ENCODE results near the gene LCORL.
"Not testable (repeated sequence)": the region's sequence is repeated elsewhere in the genome, so short reads cannot be mapped to it uniquely, and the experiment has no call there.

Gene LCORL

DNA sequence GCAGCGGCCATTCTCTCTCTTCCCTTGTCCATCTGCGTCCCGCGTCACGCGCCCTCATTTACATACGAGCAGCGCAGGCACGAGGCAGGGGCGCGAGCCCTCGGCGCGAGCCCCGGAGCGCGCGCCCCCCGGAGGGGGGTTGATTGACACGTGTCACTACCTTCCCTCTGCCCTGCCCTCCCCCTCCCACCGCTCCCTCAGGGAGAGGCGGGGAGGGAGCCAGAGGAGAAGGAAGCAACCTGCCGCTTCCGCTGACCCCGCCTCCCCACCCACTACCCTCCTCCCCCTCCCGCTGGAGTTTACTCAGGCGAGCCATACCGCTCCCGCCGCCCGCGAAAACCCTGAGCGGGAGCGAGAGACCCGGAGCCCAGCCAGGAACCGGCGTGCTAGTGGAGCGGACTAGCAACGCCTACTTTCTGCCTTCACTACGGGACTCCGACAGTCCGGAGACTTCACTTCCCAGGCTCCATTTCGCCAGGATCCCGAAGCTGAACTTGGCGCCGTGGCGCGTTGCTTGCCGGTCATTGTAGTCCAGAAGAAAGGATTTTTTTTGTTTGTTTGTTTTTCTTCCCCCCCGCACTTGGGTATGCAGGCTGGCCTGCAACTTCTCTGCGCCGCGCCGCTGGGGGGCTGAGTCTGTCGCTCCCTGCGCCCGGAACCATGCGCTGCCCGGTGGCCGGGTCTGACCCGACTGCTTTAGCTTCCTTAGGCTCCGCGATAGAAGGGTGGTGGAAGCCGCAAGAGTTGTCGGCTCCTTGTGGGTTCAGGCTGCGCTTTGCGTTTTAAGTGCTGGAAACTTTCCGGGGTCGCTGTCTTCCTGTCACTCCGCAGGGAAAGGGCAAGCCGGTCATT is at the start of gene LCORL:
LCORL (minus strand) TSS at position 36 of the 852 bp plus-strand sequence; CDS start at position 32, 4 bp downstream.
- DNase-seq (ENCODE audit: low spot score) = peak; percentile 94

DNA sequence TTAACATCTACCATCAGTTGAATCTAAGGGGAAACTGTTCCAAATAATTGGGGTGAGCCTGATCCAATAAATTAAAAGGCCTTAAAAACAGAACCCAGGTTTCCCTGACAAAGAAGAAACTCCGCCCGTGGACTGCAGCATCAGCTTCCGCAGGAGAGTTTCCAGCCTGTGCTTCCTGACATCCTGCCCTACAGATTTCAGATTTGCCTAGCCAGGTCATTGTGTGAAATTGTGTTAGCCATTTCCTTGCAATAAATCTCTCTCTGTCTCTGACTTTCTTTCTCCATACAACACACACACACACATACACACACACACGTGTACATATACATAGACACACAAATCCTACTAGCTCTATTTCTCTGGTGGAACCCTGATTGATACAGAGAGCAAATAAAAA is 48.3 kb upstream of the LCORL start:
- no peak for DNase-seq (ENCODE audit: low spot score)

DNA sequence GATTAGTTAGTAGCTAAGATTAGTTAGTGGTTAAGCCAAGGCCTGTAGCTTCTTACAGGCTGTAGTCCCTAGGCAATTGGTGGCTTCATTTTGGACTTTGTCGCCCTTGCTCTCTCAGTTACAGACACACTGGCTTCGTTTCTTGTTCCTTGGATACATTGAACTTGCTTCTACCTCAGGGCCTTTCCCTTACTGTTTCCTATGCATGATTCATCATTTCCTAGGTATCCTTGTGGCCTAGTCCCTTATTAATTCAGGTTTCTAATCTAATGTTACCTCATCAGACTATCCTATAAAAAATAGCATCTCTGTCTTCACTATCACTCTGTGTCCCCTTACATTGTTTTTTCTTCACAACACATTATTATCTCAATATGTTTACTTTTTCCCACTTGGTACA is 45.5 kb upstream of the LCORL start:
- DNase-seq (ENCODE audit: low spot score) = no peak

DNA sequence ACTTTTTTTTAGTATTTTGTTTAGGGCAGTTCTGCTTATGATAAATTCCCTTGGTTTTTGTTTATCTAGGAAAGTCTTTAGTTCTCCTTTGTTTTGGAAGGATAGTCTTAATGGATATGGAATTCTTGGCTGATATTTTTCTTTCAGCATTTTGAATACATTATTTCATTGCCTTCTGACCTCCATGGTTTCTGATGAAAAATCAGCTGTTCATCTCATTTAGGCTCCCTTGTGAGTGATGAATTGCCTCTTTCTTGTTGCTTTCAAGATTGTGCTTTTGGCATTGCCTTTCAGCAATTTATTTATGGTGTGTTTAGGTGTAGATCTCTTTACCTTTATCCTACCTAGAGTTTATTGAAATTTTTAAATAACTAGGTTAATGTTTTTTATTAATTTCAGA is 41.5 kb upstream of the LCORL start:
- DNase-seq (ENCODE audit: low spot score) = no peak

DNA sequence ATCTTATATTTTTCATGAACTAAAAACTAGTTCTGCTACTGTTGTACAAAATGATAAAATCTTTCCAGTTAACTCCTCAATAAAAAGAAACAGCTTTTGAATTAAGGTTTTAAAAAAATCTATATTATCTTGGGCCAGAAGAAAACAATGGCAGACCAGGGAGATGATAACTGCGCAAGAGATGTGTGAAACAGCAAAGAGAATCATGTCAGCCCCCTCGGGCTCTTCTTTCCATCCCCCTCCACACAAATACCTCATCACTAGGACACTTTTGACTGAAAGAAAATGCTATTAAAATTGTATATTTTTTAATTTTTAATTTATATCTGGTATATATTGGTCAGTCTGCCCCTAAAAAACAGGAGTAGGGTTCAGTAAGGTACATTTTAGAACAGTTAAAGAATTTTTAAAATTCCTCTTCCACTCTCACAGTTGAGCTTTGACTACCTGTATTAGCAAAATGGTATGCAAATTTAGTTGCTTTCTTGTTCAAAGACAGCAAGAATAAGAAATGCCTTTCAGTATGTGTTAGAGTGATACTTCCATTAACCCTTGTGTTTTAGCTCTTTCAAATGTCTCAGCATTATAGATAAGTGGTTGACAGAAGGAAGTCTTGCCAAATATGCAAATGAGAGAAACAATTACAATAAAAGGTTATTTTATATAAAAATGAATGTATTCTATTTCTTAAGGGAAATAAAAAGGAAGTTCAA is 36.4 kb upstream of the LCORL start:
- no peak for DNase-seq (ENCODE audit: low spot score)

DNA sequence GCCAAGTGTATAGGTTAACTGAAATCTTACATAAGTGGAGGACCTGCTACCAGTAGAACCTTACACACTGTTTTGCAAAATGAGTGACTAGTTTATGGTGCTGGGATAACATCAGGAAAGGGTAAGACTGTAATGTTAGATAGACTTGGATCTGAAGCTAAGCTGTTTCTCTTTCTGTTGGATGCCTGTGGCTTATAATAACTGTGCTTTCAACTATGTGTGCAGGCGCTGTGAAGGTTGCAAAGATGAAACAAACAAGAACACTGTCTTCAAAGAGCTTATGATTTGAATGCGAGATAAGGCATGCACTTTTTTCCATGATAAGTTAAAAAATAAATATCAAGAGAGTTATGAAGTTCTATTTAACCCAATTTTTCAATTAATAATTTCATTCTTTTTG is 34.5 kb upstream of the LCORL start:
- DNase-seq (ENCODE audit: low spot score) = no peak

DNA sequence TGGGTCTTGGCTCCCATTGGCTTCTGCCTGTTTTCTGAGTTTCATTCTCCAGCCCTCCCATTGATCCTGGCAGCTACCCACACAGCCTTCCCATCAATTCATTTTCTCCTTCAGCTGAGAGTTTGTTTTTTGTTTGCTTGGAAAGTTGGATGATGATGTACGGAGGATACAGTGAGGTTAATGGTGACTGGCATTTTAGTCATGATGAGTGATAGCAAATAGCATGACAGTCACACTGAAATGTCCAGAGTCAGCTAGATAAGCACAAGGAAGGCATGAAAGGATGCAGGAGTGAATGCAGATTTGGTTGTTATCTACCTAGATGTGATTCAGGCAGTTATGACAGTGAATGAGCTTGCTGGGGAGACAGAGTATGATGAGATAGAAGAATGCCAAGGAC is 30.6 kb upstream of the LCORL start:
- no peak for DNase-seq (ENCODE audit: low spot score)

DNA sequence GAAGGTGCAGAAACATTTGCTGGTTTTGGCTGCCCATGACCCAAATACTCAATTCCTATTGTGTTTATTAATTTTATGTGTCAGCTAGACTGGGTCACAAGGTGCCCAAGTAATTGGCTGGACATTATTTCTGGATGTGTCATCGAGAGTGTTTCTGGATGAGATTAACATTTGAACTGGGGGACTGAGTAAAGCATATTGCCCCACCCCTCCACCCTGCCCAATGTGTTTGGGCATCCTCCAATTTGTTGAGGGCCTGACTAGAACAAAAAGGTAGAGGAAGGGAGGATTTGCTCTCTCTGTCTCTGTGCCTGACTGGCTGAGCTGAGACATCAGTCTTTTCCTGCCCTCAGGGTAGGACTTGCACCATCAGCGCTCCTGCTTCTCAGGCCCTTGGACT is 29.7 kb upstream of the LCORL start:
- DNase-seq (ENCODE audit: low spot score) = no peak

DNA sequence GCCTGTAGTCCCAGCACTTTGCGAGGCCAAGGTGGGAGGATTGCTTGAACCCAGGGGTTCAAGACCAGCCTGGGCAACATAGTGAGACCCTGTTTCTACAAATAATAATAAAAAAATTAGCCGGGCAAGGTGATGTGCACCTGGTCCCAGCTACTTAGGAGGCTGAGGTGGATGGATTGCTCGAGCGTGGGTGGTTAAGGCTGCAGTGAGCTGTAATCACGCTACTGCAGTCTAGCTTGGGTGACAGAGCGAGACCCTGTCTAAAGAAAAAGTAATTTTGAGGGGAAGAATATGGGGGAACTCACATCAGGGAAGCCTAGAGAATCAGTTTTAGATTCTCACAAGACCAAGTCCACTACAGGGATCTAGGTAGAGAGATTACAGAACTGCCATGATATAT is 28.9 kb upstream of the LCORL start:
- no peak for DNase-seq (ENCODE audit: low spot score)

DNA sequence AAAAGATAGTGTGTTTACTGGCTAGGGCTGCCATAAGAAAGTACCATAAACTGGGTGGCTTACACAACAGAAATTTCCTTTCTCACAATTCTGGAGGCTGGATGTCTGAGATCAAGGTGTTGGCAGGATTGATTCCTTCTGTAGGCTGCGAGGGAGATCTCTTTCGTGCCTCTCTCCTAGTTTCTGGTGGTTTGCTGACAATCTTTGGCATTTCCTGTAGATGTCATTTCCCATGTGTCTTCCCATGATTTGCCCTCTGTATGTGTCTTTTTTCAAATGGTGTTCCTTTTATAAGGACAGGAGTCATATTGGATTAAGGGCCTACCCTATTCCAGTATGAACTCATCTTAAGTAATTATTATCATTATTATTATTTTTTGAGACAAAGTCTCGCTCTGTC is 27.9 kb upstream of the LCORL start:
- no peak for DNase-seq (ENCODE audit: low spot score)

DNA sequence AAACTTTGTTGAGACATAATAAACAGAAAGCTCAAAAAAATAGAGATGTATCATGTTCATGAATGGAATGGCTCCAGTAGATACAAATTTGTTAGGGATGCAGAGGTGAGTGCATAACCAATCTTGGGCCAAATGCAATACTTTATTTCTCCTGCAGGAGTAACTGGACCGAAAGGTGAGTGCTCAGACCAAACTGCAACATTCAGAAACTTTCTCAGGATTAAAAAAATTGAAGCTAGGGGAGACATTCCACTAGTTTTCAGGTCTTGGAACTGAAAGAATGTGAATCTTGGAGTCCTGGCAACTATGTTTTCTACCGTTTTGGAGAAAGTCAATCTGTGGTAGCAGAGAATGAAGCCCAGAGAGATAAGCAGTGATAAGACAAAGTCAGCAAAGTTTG is 21.2 kb upstream of the LCORL start:
- no peak for DNase-seq (ENCODE audit: low spot score)

DNA sequence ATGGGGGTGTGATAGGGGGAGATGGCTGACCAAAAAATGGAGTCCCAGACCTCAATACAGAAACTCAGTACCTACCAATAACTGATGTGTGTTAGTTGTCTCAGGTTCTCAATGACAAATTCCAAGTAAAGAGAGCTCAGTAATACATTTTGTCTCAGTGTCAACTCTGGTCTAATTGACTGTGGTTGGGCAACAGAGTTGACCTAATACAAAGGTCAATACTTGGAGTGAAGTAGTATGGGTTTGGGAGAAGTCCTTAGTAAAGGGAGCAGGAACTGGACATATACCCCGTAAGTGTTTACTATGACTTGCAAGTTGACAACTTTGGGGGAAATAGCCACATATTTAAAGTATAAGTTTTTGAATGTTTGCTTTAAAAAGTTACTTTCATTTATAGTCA is 20.5 kb upstream of the LCORL start:
- DNase-seq (ENCODE audit: low spot score) = no peak

DNA sequence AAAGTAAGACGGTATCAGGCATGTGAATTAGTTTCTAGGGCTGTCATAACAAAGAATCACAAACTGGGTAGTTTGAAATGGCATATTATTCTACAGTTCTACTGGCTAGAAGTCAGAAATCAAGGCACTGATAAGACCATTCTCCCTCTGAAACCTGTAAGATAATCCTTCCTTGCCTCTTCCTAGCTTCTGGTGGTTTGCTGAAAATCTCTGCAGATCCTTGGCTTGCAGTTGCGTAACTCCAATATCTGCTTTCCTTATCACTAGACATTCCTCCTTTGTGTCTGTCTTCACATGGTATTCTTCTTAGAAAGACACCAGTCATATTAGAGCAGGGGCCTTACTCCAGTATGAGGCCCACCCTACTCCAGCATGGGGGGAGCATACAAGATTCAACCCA is 19.6 kb upstream of the LCORL start:
- DNase-seq (ENCODE audit: low spot score) = no peak

DNA sequence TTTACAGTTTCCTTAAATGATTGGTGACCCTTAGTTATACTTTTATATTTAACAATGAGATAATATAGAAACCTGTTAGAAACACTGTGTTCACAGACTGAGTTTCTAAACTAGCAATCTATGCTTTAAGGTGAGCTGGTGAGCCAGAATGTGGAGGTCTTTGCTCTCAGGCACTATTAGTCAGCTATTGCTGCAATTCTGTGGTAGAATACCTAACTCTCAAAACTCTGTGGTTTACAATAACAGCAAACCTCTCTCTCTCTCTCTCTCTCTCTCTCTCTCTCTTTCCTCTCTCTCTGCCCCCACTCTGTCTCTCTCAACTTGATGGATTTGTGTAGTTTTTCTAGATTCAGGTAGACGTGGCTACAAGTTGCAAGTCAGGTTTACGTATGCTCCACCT is 17.6 kb upstream of the LCORL start:
- DNase-seq (ENCODE audit: low spot score) = no peak

DNA sequence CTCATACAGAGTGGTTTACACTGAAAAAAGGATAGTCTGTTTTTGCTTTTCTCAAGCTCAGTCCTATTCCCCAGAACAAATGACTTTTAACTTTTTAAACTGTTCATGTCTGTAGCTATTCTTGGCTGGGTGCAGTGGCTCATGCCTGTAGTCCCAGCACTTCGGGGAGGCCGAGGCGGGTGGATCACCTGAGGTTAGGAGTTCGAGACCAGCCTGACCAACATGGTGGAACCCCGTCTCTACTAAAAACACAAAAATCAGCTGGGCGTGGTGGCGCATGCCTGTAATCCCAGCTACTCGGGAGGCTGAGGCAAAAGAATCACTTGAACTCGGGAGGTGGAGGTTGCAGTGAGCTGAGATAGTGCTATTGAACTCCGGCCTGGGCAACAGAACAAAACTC is 14.8 kb upstream of the LCORL start:
- not testable (repeated sequence) for DNase-seq (ENCODE audit: low spot score)

DNA sequence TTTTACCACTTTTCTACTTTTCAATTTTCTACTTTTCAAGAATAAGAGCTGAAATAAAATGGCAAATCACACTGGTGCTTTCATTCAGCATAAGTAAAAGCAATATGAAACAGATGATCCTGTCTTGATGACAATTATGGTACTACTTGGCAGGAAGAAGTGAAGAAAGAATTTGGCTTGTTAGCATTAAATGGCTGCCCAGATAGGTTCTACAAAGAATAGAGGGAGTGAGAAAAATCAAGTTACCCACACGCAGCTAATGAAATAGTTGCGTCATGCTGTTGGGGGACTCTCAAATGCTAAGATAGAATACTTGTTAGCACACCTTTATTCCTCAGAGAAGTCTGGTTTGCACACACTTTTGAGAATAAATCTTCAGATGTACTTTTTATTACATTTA is 12.5 kb upstream of the LCORL start:
- DNase-seq (ENCODE audit: low spot score) = no peak

DNA sequence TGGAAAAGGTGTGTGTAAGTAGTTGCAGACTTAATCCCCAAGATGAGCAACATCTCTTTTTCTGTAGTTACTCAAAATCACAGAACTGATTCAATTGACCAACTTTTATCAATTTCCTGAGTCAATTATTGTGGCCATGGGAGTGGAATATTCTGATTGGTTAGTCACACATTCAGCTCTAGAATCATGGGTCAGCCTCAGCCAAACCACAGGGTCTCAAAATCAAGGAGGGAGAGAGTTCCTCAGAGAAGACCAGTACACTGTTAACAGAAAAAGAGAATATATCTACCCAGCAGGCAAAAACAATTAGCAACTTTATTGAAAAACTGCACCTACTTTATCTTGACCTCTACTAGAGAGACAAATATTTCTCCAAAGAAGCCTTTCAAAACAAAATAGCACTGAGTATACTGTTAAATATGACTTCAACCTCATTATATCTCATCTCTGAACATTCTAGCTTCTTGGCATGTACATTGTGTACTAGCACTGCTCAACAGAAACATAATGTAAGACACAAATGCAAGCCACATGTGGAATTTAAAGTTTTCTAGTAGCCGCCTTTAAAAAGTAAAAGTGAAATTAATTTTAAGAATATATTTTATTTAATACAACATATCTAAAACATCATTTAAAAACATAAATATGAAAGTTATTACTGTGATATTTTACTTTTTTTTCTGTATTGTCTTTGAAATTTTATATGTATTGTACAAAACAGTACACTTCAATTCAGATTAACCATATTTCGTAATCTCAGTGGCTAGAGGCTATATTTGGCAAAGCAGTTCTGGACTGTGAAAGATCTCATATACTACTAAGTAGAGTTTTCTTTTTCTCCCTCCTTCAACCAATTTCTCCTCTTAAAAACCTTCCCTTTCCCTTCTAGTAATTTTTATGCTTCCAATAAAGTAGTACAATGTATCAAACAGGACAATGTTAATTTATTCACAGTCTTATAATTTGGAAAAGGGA is 11.8 kb upstream of the LCORL start:
- DNase-seq (ENCODE audit: low spot score) = no peak

DNA sequence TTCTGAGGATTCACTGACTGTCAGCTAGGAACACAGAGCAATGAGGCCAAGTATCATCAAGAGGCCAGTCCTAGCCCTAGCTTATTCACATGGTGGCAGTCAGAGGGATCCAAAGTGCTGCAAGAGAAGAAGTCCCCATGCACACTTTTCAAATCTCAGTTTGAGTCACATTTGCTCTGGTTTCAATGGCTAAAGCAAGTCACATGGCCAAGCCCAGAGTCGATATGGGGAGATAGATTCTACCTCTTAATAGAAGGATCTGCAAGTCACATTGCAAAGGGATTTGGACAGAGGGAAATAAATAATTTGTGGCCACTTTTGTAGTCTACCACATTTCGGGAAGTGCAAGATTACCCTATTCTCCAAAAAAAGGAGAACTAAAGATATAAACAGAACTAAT is 3.7 kb upstream of the LCORL start:
- DNase-seq (ENCODE audit: low spot score) = no peak

DNA sequence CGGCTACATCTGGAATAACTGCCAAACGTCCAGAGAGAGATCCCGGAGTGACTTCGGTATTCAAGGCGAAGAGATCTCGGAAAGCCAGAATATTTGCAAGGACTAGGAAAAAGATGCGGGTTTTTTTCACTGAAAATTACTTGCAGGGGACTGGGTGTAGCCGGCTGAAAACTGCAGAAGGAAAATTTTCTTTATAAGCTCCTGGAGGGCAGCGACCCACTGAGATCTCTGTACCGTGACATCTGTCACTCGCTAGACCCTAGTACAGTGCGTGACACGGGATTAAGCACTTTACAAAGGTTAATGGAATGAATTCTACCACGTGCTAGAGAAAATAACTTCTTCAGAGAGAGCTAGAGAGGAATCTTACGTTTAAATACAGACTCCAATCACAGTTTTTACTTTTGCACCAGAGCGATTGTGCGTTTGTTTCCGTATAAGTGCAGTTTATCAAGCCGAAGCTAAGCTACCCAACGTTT is 1.1 kb upstream of the LCORL start:
- no peak for DNase-seq (ENCODE audit: low spot score)

DNA sequence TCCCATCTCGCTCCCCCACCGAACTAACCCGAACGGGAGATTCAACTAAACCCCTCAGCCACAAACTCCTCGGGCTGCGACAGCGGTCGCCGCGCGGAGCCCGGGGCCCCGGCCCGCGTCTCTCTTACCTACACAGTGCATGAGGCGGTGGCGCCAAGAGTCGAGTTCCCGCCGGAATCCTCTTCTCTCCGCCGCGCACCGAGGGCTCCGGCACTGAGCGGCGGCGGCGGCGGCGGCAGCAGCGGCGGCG is 160 bp downstream of the LCORL start:
- DNase-seq (ENCODE audit: low spot score) = no peak

DNA sequence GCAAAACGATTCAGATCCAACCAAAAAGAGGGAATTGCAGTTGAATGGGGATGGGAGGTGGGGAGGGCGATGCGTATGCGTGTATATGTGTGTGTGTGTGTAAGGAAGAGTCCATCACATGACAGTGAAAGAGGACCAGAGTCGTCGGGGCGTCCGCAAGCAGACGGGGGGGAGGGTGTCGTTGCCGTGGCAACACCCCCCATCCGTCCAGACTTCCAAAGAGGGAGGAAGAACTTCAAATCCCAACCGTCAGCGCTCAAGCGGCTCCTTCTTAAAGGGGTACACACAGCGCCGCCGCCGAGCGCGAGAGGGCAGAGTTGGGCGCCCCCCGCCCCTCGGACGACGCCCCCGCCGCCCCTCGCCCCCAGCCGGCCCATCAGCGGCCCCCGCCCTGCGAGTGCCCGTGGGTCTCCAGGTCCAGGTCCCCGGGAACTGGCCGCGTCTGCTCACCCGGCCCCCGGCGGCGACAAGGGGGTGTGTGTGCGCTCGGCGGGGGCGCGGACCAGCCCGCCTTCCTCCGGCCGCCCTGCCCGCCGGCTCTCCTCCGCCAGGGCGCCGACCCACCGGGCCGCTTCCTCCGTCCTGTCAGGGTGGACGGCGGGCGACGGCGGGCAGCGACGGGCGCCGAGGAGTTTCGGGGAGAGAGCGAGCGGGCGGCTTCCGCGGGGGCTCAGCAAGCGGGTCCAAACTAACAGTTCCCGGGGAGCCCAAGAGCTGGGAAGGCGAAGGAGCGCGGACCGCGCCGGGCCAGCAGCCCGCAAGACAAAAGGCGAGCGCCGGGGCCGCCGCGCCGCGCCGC is 685 bp downstream of the LCORL start:
- DNase-seq (ENCODE audit: low spot score) = peak; percentile 37

DNA sequence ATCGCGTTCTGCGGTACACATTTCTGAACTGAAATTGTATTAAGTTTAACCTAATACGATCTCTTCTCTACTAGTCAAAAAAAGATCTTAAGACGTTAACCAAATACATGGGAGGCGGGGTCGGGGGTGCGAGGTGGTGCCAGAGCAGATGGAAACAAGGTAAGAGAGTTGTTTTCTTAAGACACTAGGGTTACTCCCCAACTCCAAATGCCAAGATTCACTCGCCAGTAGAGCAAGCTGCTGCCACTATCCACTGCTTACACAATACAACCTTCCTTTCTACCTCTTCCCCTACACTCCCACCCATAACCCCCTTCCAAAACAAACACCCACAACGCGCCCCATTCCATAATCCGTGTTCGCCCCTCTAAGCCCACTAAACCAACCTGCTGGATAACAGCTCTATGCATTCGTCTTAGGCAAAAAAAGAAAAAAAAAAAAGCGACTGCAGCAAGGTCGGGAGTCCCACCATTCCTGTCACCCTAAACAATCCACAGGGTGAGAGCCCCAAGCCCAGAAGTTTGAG is 1.3 kb downstream of the LCORL start:
- DNase-seq (ENCODE audit: low spot score) = no peak

All from LoVo (cell line).